Hepatocyte (in vitro differentiated cells): ENCODE measurements around the gene LURAP1L.

Source experiments
- CTCF ChIP-seq: fragments of 200-600 bp; sonication (generic); IDR thresholded peaks from 2 replicates; pipeline ENCODE4 v1.5.1; 2016; ENCODE audit warnings: antibody characterized with exemption, mild to moderate bottlenecking; ENCODE audit not compliant: poor library complexity
- EZH2 ChIP-seq: fragments of 200-600 bp; sonication (generic); IDR thresholded peaks from 2 replicates; pipeline ENCODE4 v1.6.1; 2016; ENCODE audit warnings: antibody characterized with exemption, mild to moderate bottlenecking, borderline replicate concordance
- EZH2phosphoT487 ChIP-seq: fragments of 200-600 bp; sonication (generic); IDR thresholded peaks from one replicate; pipeline ENCODE4 v1.6.1; 2018; ENCODE audit warnings: antibody characterized with exemption, mild to moderate bottlenecking, low read depth, moderate library complexity; ENCODE audit not compliant: unreplicated experiment, severe bottlenecking

DNA sequence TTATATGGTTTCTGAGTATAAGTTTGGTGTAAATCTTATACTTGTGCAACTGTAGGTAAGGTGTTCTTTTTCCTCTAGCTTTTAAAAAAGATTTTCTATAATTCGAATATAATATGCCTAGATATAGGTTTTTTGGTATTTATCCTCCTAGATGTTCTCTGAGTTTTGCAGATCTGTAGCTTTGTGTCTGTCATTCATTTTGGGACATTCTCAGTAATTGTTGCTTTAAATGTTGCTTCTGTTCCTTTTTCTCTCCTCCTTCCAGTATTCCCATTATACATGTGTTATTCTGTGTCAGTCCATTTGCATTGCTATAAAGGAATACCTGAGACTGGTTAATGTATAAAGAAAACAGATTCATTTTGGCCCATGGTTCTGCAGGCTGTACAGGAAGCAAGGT, 33.7 kb downstream of the LURAP1L start:
- TF ChIP-seq CTCF (no peak), EZH2 (no peak), EZH2phosphoT487 (no peak)
